ENCODE results near the gene SCAPER.
"Not testable (repeated sequence)": the region's sequence is repeated elsewhere in the genome, so short reads cannot be mapped to it uniquely, and the experiment has no call there.

SCAPER gene

DNA sequence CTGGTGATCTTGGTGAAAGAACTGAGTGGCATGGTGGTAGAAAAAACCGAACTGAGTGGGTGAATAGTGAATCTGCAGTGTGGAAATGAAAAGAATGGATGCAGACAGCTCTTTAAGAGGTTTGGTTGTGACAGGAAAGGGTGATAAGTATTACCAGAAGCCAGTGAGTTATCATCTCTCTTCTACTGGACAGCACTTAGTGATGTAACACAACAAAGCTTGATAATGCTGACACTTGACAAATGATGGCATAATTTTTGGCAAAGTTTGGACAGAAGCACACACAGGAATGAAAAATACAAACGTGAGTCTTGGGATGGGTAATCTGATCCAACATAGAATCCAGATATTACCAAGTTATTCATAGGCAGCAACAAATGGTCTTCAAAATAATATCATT is 456.4 kb downstream of the SCAPER start:
- TF ChIP-seq GATA1 (IDR thresholded peaks at IDR 0.05; ENCODE audit: low read depth, low read length) (no peak), POLR2A (IDR thresholded peaks at IDR 0.05; ENCODE audit: low read length) (no peak)
- no peak for DNase-seq

DNA sequence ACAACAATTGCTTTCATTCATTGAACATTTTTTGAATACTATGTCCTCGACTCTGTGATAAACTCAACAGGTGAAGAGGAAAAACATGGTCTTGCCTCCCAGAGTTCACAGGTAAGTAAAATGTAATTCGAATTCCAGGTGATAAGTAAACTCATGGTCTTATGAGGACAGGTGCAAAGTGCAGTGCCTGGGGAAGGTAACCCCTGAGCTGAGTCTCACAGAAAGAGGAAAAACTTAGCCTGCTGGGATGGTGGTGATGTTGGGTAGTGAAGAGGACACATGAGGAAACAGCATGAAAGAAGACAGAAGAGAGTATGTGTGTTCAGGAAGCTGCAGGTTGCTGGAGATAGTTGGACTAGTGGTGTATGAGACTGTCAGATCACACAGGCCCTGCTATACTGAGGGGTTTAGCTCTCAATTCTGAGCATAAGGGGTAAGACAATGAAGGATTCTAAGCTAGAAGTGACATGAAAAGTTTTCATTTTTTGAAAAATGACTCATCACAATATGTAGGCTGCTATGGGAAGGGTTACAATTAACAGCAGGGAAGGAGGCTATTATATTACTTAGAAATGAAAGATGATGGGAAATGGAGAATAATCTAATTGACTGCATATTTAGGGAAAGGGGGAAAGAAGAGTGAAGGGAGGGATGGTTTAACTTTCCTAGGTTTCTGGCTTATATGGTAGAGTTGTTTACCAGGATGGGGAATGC is 457.3 kb downstream of the SCAPER start:
- DNase-seq: no peak
- TF ChIP-seq POLR2A (IDR thresholded peaks at IDR 0.05; ENCODE audit: low read length): no peak
- TF ChIP-seq GATA1 (IDR thresholded peaks at IDR 0.05; ENCODE audit: low read depth, low read length): no peak

DNA sequence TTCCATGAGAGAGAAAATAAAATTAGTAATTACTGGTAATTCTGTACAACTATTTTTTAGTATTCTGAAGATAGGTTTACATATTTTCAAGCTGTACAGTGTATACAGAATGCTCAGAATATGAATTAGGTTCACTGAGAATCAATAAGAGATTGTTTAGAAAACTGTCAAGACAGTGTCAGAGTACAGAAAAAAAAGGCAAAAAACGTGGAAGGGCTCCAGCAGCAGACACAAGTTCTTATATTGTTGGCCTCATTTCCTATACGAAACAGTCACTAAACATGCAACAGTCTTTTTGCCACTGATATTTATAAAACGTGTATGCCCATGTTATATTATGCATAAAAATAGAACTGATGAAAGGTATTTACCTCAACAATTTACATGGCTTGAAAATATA is 464.7 kb downstream of the SCAPER start:
- no peak for TF ChIP-seq GATA1 (IDR thresholded peaks at IDR 0.05; ENCODE audit: low read depth, low read length)
- TF ChIP-seq POLR2A (IDR thresholded peaks at IDR 0.05; ENCODE audit: low read length): no peak
- DNase-seq: no peak

DNA sequence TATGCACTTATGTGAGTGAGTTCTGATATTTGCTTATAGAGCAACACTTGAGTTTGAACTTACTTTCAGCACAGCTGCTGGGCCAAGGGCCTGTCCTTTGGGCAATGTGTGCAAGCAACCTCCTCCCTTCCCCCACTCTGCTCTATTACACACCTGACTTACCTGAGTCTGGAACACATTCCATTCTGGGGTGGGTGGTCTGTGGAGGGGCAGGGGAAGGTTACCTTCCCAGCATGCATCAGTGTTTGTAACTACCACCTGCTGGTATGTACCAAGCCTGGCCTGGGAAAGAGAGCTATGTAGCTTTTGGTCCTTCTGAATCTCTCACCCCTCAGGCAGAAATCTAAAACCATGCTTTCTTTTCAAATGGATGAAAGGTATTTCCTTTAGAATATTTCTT is 465.6 kb downstream of the SCAPER start:
- TF ChIP-seq GATA1 (IDR thresholded peaks at IDR 0.05; ENCODE audit: low read depth, low read length): no peak
- TF ChIP-seq POLR2A (IDR thresholded peaks at IDR 0.05; ENCODE audit: low read length): no peak

DNA sequence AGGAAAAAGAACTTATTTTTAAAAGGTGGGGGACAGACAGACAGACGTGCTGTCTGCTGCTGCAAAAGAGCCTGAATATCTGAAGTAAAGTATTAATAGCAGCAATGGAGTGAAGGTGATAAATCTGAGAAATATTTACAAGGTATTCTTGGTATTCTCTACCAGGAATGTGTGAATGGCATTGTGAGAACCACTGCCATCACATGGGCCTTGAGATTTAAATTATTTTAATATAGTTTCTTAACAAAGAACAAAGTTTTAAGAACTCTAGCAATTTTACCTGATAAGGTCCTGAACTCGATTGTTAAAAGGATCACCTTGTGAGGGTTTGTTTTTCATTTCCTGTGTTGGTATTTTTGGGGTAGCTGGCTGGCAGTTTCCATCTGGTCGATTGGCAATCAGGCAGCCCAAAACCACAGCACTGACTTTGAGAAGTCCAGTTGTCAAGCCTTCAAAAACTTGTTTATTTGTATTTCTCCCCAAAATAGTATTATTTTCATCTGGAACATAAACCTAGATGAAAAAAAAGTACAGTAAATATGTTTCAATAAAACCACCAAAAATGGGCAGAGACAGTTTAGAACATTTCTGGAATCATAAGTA is 471.2 kb downstream of the SCAPER start:
- DNase-seq: no peak
- TF ChIP-seq GATA1 (IDR thresholded peaks at IDR 0.05; ENCODE audit: low read depth, low read length): no peak
- TF ChIP-seq POLR2A (IDR thresholded peaks at IDR 0.05; ENCODE audit: low read length): no peak

More for the DNA sequence above, 465.6 kb downstream of the SCAPER start:
- no peak for DNase-seq

DNA sequence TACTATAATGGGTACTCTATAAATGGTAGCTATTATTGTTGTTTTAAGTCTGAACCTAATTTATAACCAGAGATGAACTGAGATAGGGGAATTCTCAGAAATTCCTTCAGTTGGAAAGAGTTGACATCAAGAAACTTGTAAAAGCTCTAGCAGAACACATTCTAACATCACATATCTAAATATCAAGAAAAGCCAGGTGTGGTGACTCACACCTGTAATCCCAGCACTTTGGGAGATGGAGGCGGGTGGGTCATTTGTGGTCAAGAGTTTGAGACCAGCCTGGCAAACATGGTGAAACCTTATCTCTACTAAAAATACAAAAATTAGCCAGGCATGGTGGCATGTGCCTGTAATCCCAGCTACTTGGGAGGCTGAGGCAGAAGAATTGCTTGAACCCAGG is 472.1 kb downstream of the SCAPER start:
- DNase-seq: not testable (repeated sequence)

DNA sequence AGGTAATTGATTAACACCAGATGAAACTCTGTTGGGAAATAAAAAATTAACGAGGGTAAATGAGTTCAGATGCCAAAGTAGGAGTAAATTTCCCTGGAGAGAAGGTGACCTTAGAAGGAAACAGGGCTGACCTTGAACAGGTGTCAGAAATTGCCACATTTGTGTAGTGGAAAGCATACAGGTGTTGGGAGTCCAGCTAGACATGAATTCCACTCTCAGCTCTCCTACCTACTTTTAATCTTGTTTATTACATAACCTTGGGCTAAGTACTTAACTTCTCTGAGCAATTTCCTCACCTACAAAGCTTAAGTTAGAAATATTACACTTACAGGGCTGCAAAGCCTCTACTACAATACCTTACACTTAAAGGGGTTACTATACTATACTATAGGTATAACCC is 472.5 kb downstream of the SCAPER start:
- TF ChIP-seq GATA1 (IDR thresholded peaks at IDR 0.05; ENCODE audit: low read depth, low read length) (no peak), POLR2A (IDR thresholded peaks at IDR 0.05; ENCODE audit: low read length) (no peak)
- no peak for DNase-seq

DNA sequence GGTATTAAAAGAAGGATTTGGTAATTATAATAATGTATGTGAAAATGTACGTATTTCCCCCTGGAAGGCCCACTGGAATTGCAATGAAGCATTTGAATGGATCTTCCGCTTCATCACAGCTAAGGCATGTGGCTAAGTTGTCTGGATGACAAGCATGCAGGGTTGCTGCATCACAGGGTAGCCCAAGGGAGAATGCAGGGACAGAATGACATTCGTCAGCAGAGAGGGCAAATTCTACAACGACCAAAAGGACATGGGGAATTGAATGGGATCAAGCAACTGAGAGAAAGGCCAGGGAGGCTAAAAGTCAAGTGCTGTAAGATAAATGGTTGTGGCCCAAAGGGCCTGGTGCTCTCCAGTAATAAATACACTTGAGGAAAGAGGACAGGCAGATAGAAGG is 473.2 kb downstream of the SCAPER start:
- DNase-seq: no peak
- TF ChIP-seq GATA1 (IDR thresholded peaks at IDR 0.05; ENCODE audit: low read depth, low read length) (no peak), POLR2A (IDR thresholded peaks at IDR 0.05; ENCODE audit: low read length) (no peak)

DNA sequence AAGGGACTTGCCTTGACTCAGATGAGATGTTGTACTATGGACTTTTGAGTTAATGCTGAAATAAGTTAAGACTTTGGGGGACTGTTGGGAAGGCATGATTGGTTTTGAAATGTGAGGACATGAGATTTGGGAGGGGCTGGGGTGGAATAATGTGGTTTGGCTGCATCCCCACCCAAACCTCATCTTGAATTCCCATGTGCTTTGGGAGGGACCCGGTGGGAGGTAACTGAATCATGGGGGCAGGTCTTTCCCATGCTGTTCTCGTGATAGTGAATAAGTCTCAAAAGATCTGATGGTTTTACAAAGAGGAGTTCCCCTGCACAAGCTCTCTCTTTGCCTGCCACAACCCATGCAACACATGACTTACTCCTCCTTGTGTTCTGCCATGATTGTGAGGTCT is 474.4 kb downstream of the SCAPER start:
- DNase-seq: not testable (repeated sequence)

DNA sequence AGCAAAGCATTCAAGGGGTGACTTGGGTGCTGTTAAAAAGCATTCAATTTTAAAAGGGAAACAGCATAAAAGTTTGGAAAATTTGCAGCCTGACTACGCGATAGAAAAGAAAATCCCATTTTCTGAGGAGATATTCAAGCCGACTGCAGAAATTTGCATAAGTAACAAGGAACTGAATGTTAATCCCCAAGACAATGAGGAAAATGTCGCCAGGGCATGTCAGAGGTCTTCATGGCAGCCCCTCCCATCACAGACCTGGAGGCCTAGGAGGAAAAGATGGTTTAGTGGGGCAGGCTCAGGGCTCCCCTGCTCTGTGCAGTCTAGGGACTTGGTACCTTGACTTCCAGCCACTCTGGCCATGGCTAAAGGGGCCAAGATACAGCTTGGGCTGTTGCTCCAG is 475.5 kb downstream of the SCAPER start:
- TF ChIP-seq GATA1 (IDR thresholded peaks at IDR 0.05; ENCODE audit: low read depth, low read length) (no peak), POLR2A (IDR thresholded peaks at IDR 0.05; ENCODE audit: low read length) (no peak)
- no peak for DNase-seq

DNA sequence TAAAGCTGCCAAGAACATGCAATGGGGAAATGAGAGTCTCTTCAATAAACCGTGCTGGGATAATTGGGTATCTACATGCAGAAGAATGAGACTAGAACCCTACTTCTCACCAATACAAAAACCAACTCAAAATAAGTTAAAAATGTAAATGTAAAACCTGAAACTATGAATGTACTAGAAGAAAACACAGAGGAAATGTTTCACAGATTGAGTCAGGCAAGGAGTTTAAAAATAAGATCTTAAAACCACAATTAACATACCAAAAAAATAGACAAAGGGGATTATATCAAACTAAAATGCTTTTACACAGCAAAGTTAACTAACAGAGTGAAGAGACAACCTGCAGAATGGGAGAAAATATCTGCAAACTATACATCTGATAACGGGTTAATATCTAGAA is 478.2 kb downstream of the SCAPER start:
- DNase-seq: no peak
- TF ChIP-seq GATA1 (IDR thresholded peaks at IDR 0.05; ENCODE audit: low read depth, low read length) (no peak), POLR2A (IDR thresholded peaks at IDR 0.05; ENCODE audit: low read length) (no peak)

DNA sequence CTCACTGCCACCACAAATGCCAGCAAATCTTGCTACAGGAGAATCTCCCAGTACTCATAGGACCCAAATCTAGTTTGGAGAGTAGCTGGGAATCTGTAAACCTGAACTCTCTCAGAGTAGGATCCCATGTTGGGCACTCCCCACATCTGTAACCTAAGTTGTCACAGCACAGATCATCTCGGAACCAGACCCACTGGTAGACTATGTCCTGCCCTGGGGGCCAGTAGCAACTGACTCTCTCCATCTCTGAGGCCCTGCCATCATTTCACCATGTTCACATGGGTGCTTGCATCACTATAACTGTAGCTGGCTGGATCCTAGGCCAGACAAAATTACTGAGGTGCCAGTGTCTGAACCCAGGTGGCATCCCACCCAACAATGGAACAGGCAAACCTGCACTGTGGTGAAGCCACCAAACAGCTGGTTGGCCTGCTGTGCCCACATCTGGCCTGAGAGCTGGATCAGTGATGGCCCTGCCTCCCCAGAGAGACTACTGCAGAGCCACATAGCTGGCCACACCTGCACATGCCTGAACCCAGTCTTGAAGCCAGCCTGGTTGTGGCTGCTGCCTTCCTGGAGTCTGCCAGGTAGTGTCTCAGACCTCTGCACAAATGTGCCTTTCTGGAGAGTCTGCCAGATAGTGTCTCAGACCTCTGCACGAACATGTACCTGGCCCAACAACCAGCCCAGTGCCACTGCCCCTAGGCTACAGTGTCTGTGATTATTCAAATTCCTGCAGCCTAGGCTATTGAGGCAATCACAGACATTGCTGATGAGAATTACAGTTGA is 486.6 kb downstream of the SCAPER start:
- DNase-seq: no peak
- TF ChIP-seq POLR2A (IDR thresholded peaks at IDR 0.05; ENCODE audit: low read length) (no peak), GATA1 (IDR thresholded peaks at IDR 0.05; ENCODE audit: low read depth, low read length) (no peak)

DNA sequence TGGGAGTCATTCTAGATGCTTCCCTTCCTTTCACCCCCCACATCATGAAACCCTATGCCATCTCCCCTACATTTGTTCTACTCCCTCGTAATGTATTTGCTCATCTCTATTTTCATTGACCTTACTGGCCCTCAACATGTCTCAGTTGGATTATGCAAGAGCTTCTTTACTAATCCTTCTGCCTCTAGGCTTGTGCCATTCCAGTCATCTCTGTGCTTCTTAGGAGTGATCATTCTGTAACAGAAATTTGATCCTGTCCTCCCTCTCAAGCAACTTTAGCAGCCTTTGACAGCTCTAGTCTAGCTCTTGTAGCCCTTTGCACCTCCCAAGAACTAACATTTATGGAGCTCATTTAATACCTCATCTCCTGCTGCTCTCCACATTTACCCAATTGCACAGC is 503.9 kb downstream of the SCAPER start:
- TF ChIP-seq GATA1 (IDR thresholded peaks at IDR 0.05; ENCODE audit: low read depth, low read length): no peak
- no peak for TF ChIP-seq POLR2A (IDR thresholded peaks at IDR 0.05; ENCODE audit: low read length)
- DNase-seq: no peak

DNA sequence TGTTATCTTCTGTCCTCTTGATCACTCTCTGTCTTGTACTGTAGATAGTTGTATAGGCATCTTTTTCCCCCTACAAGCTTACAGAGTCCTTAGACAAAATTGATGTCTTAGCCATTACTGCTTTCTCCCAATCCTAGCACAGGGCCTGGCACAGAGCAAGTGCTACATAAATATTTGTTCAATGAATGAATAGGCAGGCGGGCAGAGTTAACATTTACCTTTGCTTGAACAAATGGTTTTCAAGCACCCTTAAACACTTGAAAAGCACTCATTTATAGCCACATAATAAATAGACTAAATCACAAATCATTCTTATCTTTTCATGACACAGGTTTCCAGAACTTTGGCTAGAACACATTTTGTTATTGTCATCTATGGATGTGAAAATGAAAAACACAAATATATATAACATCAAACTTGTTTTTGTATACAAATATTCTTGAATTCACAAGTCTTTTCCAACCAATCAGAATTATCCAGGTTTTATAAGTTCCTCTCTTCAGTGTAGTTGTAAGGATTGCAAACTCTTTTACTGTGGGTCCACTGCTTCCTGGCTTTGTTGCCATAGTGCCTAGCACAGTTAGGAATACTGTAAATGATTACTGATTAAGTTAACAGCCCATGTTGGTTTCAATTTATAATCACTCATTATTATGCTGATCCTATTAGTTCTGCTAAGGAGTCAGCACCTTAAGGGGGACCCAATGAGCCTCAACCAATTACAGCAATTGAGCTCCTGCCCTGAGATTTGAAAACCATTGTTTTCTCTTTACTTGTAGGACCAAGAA is 506.6 kb downstream of the SCAPER start:
- TF ChIP-seq GATA1 (IDR thresholded peaks at IDR 0.05; ENCODE audit: low read depth, low read length): no peak
- no peak for TF ChIP-seq POLR2A (IDR thresholded peaks at IDR 0.05; ENCODE audit: low read length)
- DNase-seq: no peak
